HCT116 (cell line): Measurements from ENCODE around the gene IMPA2.

Experiments used
- CEBPB ChIP-seq: IDR thresholded peaks from 2 replicates; pipeline ENCODE4 v1.6.1; 2012; ENCODE audit warnings: low read depth
- POLR2A ChIP-seq: IDR thresholded peaks from 2 replicates; pipeline ENCODE4 v1.7.0; 2011; ENCODE audit warnings: borderline replicate concordance; ENCODE audit not compliant: insufficient read depth, insufficient read length; ENCODE audit errors: extremely low read depth
- RAD21 ChIP-seq: IDR thresholded peaks from 2 replicates; pipeline ENCODE4 v1.6.1; 2012; ENCODE audit warnings: low read depth, mild to moderate bottlenecking
- TF ChIP-seq, protein P1 (sequence below), 3 experiments: fragments of 200-600 bp in 1 of 3; sonication (generic) in 1 of 3; IDR thresholded peaks in 2 of 3; conservative IDR thresholded peaks in 1 of 3; 2 replicates each; pipeline ENCODE4 v1.5.1; 2012 to 2017; ENCODE audit warnings: low read depth in 2 of 3, low read length in 2 of 3, antibody characterized with exemption in 1 of 3, borderline replicate concordance in 1 of 3, control low read depth in 1 of 3, mild to moderate bottlenecking in 1 of 3, mixed read lengths in 1 of 3, mixed run types in 1 of 3, moderate library complexity in 1 of 3; ENCODE audit not compliant: insufficient read depth in 1 of 3

GRCh38 chr18:12026562-12026961, 45.3 kb downstream of the IMPA2 start:
- TF ChIP-seq, protein P1, sequence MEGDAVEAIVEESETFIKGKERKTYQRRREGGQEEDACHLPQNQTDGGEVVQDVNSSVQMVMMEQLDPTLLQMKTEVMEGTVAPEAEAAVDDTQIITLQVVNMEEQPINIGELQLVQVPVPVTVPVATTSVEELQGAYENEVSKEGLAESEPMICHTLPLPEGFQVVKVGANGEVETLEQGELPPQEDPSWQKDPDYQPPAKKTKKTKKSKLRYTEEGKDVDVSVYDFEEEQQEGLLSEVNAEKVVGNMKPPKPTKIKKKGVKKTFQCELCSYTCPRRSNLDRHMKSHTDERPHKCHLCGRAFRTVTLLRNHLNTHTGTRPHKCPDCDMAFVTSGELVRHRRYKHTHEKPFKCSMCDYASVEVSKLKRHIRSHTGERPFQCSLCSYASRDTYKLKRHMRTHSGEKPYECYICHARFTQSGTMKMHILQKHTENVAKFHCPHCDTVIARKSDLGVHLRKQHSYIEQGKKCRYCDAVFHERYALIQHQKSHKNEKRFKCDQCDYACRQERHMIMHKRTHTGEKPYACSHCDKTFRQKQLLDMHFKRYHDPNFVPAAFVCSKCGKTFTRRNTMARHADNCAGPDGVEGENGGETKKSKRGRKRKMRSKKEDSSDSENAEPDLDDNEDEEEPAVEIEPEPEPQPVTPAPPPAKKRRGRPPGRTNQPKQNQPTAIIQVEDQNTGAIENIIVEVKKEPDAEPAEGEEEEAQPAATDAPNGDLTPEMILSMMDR (IDR thresholded peaks at IDR 0.05 in 2 of 3, conservative IDR thresholded peaks at IDR 0.05 in 1 of 3; ENCODE audit: borderline replicate concordance in 1 of 3, insufficient read depth in 1 of 3, low read depth in 2 of 3, low read length in 2 of 3): no peak
- TF ChIP-seq RAD21 (no peak), POLR2A (no peak), CEBPB (no peak)
